Stimulated activated CD4-positive, alpha-beta T cell treated with anti-CD3 and anti-CD28 coated beads, Interleukin-4, amount 100 ng/mL, for 1 hour (primary cell): ENCODE data around the gene PEAK3.

ENCODE experiments used
- DNase-seq: peaks from one replicate; pipeline ENCODE4 v3.0.0-alpha.2; 2020

The PEAK3 gene

GRCh38 chr19:2282062-2282861 lies at the start of gene PEAK3:
TSS of gene PEAK3 (minus strand) at chr19:2282175. CDS start at chr19:2280931, 1,244 bp downstream.
- DNase-seq, result no peak

- no peak for DNase-seq
Observed at GRCh38 chr19:2330632-2331284, 48.8 kb upstream of the PEAK3 start.

GRCh38 chr19:2330255-2330631 lies 48.3 kb upstream of the PEAK3 start:
- no peak for DNase-seq

GRCh38 chr19:2329501-2329916 lies 47.5 kb upstream of the PEAK3 start:
- no peak for DNase-seq

GRCh38 chr19:2329149-2329478 lies 47.1 kb upstream of the PEAK3 start:
- no peak for DNase-seq

GRCh38 chr19:2328401-2329148 lies 46.6 kb upstream of the PEAK3 start, which contains the start of the genes LSM7 and SPPL2B:
TSS of gene LSM7 (minus strand) at chr19:2328586. CDS start at chr19:2328566, 20 bp downstream.
TSS of gene SPPL2B (plus strand) at chr19:2328684. CDS start at chr19:2328710, 26 bp downstream.
- DNase-seq, result peak; percentile 92

GRCh38 chr19:2327773-2328400 lies 45.9 kb upstream of the PEAK3 start:
- peak; percentile 53 for DNase-seq

GRCh38 chr19:2326699-2327360 lies 44.9 kb upstream of the PEAK3 start:
- no peak for DNase-seq

- DNase-seq, result no peak
Observed at GRCh38 chr19:2325281-2326046, 43.5 kb upstream of the PEAK3 start.

GRCh38 chr19:2324220-2324948 lies 42.4 kb upstream of the PEAK3 start:
- no peak for DNase-seq

GRCh38 chr19:2323707-2324106 lies 41.7 kb upstream of the PEAK3 start:
- DNase-seq, result no peak

- no peak for DNase-seq
Observed at GRCh38 chr19:2321565-2322283, 39.7 kb upstream of the PEAK3 start.

GRCh38 chr19:2320939-2321338 lies 39.0 kb upstream of the PEAK3 start:
- no peak for DNase-seq

- DNase-seq, result no peak
Observed at GRCh38 chr19:2320049-2320448, 38.1 kb upstream of the PEAK3 start.

- no peak for DNase-seq
Observed at GRCh38 chr19:2319551-2319950, 37.6 kb upstream of the PEAK3 start.

GRCh38 chr19:2318923-2319322 lies 36.9 kb upstream of the PEAK3 start:
- no peak for DNase-seq

- DNase-seq, result no peak
Observed at GRCh38 chr19:2317756-2318155, 35.8 kb upstream of the PEAK3 start.

- no peak for DNase-seq
Observed at GRCh38 chr19:2317300-2317699, 35.3 kb upstream of the PEAK3 start.

- DNase-seq, result no peak
Observed at GRCh38 chr19:2315818-2316353, 33.9 kb upstream of the PEAK3 start.
